Measurements from ENCODE around the gene HNF4A.

HNF4A gene

GRCh38 chr20:44392776-44393607 is 37.5 kb downstream of the HNF4A start (continued):
- TF ChIP-seq FEZF1 (tag by site-specific recombination; IDR thresholded peaks at IDR 0.05) (no peak), SP2 (tag by site-specific recombination; IDR thresholded peaks at IDR 0.05) (no peak), ZNF473 (tag by site-specific recombination; IDR thresholded peaks at IDR 0.05) (no peak), ZBTB1 (tag by site-specific recombination; IDR thresholded peaks at IDR 0.05) (no peak), ZSCAN5A (tag by site-specific recombination; IDR thresholded peaks at IDR 0.05) (no peak), ZNF18 (tag by site-specific recombination; IDR thresholded peaks at IDR 0.05) (no peak), IKZF3 (tag by site-specific recombination; IDR thresholded peaks at IDR 0.05) (no peak)

DNA sequence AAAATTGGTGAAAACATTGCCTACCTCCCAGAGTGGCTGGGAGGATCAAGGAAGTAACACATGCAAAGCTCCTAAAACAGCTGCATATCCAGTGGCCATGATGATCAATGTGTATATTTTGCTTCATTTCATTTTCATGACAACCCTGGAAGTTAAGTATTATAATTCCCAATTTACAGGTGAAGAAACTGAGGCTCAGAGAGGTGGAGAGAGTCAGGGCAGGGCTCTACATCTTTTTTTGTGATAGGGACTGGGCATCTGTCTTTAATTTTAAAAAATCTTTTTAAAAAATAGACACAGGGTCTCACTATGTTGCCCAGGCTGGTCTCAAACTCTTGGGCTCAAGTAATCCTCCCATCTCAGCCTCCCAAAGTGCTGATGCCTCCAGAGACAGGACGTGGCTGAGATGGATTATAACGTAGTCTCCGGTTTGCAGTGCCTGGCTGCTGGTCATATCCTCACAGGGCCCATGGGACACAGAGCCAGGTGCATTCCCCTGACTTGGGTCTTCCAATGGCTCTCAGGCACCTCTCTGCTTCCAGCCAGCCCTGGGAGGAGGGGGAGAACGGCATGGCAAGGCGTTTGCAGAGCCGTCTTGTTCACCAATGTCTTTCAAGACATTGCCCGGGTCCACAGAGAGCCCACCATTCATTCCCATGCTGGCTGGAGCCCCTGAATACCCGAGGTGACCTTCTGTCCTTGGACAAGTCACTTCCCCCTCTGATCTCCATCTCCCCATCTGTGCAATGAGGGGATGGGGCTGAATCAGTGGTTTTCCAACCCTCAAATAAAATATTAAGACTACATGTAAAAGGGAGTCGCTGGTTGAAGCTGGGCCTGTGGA is 38.3 kb downstream of the HNF4A start:
- no peak overlapping the region for H3K4me3 ChIP-seq (ENCODE audit: low read depth, low read length)
- CTCF ChIA-PET: interaction anchor here (0.8 to 1.7 kb wide), 3 partner anchors 11 to 179 kb away, joined by 3 to 7 read pairs (median 3); no protein-coding TSS in a partner anchor
- POLR2A ChIA-PET: no interaction called here
- TF ChIP-seq ZNF146 (tag by site-specific recombination; IDR thresholded peaks at IDR 0.05) (no peak), ZNF239 (tag by site-specific recombination; IDR thresholded peaks at IDR 0.05) (no peak), ZNF785 (tag by site-specific recombination; IDR thresholded peaks at IDR 0.05) (no peak), OVOL3 (tag by site-specific recombination; IDR thresholded peaks at IDR 0.05) (no peak), ZNF394 (tag by site-specific recombination; IDR thresholded peaks at IDR 0.05; ENCODE audit: borderline replicate concordance) (no peak), KLF16 (tag by site-specific recombination; IDR thresholded peaks at IDR 0.05) (no peak), ZNF335 (tag by site-specific recombination; conservative IDR thresholded peaks at IDR 0.05) (no peak), ZNF777 (tag by site-specific recombination; IDR thresholded peaks at IDR 0.05; ENCODE audit: borderline replicate concordance) (no peak), ZNF596 (tag by site-specific recombination; IDR thresholded peaks at IDR 0.05) (no peak), REPIN1 (tag by site-specific recombination; IDR thresholded peaks at IDR 0.05; ENCODE audit: low read depth) (no peak), SALL2 (tag by site-specific recombination; IDR thresholded peaks at IDR 0.05; ENCODE audit: borderline replicate concordance) (no peak), ZNF174 (tag by site-specific recombination; IDR thresholded peaks at IDR 0.05) (no peak), ZNF155 (tag by site-specific recombination; IDR thresholded peaks at IDR 0.05) (no peak), TRIM28 (IDR thresholded peaks at IDR 0.05; ENCODE audit: borderline replicate concordance, low read length) (no peak), ZNF677 (tag by site-specific recombination; IDR thresholded peaks at IDR 0.05) (no peak)
- TF ChIP-seq, protein P1, sequence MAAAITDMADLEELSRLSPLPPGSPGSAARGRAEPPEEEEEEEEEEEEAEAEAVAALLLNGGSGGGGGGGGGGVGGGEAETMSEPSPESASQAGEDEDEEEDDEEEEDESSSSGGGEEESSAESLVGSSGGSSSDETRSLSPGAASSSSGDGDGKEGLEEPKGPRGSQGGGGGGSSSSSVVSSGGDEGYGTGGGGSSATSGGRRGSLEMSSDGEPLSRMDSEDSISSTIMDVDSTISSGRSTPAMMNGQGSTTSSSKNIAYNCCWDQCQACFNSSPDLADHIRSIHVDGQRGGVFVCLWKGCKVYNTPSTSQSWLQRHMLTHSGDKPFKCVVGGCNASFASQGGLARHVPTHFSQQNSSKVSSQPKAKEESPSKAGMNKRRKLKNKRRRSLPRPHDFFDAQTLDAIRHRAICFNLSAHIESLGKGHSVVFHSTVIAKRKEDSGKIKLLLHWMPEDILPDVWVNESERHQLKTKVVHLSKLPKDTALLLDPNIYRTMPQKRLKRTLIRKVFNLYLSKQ (tag by site-specific recombination; IDR thresholded peaks at IDR 0.05; ENCODE audit: borderline replicate concordance): no peak
- TF ChIP-seq, protein P2, sequence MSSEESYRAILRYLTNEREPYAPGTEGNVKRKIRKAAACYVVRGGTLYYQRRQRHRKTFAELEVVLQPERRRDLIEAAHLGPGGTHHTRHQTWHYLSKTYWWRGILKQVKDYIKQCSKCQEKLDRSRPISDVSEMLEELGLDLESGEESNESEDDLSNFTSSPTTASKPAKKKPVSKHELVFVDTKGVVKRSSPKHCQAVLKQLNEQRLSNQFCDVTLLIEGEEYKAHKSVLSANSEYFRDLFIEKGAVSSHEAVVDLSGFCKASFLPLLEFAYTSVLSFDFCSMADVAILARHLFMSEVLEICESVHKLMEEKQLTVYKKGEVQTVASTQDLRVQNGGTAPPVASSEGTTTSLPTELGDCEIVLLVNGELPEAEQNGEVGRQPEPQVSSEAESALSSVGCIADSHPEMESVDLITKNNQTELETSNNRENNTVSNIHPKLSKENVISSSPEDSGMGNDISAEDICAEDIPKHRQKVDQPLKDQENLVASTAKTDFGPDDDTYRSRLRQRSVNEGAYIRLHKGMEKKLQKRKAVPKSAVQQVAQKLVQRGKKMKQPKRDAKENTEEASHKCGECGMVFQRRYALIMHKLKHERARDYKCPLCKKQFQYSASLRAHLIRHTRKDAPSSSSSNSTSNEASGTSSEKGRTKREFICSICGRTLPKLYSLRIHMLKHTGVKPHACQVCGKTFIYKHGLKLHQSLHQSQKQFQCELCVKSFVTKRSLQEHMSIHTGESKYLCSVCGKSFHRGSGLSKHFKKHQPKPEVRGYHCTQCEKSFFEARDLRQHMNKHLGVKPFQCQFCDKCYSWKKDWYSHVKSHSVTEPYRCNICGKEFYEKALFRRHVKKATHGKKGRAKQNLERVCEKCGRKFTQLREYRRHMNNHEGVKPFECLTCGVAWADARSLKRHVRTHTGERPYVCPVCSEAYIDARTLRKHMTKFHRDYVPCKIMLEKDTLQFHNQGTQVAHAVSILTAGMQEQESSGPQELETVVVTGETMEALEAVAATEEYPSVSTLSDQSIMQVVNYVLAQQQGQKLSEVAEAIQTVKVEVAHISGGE (tag by site-specific recombination; conservative IDR thresholded peaks at IDR 0.05; ENCODE audit: low read depth): no peak
- TF ChIP-seq, protein P3, sequence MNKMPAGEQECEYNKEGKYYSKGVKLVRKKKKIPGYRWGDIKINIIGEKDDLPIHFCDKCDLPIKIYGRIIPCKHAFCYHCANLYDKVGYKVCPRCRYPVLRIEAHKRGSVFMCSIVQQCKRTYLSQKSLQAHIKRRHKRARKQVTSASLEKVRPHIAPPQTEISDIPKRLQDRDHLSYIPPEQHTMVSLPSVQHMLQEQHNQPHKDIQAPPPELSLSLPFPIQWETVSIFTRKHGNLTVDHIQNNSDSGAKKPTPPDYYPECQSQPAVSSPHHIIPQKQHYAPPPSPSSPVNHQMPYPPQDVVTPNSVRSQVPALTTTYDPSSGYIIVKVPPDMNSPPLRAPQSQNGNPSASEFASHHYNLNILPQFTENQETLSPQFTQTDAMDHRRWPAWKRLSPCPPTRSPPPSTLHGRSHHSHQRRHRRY (tag by site-specific recombination; IDR thresholded peaks at IDR 0.05): no peak

More for the DNA sequence above, 38.3 kb downstream of the HNF4A start:
- H3K9me3 ChIP-seq (ENCODE audit: control insufficient read depth, insufficient read depth, low read depth, low read length): no peaks in the 10 kb centered on the region
- H3K4me1 ChIP-seq (ENCODE audit: control insufficient read depth, insufficient read depth, low read length): no peaks in the 10 kb centered on the region
- no peak overlapping the region for H3K27ac ChIP-seq (ENCODE audit: extremely low read depth, low read depth, low read length)
- H3K36me3 ChIP-seq (ENCODE audit: control insufficient read depth in 2 of 2, insufficient read depth in 1 of 2, low read length in 2 of 2): no peaks in the 10 kb centered on the region
